ENCODE measurements around the gene GFRA1.

Gene GFRA1

DNA sequence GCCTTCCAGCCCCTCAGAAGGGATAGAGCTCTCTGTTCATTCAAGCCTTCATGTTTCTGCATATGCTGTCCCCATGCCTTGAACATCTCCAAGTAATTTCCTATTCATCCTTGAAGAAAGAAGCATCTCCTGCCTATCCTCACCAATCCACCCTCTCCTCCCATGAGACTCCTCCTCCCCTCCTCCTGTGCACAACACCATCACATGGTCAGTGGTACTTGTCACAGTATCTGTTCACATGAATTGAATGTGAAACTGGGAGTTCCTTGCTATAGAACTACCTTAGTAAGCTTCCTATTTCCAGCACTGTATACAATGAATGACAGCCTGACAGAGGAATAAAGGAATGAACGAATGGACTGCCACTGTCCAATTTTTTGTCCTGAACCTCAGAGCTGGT, 115.5 kb downstream of the GFRA1 start:
- DNase-seq: no peak

DNA sequence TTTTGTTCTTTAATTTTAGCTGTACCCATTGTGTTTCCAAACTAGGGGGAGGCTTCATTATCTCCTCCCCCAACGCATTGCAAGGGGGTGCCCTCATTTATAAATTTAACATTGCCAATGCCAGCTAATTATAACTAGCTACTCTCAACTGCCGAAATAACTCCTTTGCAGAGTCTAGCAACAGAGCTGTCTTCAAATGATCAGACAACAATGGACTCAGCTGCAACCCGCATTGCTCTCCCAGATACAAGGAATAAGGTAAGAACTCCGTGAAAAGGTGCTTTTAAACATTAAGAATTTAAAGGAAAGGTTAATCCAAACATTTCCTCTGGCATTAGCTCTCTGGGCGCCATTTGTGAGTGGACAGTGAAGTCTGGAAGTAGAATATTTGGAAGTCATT, 116.2 kb downstream of the GFRA1 start:
- no peak for DNase-seq

- DNase-seq: no peak
These were observed 117.8 kb downstream of the GFRA1 start for GRCh38 chr10:116155191-116155590.

- no peak for DNase-seq
These were observed 118.4 kb downstream of the GFRA1 start for GRCh38 chr10:116154651-116155050.

- DNase-seq: no peak
These were observed 121.9 kb downstream of the GFRA1 start for GRCh38 chr10:116151076-116151475.

- no peak for DNase-seq
These were observed 122.4 kb downstream of the GFRA1 start for GRCh38 chr10:116150606-116151005.

DNA sequence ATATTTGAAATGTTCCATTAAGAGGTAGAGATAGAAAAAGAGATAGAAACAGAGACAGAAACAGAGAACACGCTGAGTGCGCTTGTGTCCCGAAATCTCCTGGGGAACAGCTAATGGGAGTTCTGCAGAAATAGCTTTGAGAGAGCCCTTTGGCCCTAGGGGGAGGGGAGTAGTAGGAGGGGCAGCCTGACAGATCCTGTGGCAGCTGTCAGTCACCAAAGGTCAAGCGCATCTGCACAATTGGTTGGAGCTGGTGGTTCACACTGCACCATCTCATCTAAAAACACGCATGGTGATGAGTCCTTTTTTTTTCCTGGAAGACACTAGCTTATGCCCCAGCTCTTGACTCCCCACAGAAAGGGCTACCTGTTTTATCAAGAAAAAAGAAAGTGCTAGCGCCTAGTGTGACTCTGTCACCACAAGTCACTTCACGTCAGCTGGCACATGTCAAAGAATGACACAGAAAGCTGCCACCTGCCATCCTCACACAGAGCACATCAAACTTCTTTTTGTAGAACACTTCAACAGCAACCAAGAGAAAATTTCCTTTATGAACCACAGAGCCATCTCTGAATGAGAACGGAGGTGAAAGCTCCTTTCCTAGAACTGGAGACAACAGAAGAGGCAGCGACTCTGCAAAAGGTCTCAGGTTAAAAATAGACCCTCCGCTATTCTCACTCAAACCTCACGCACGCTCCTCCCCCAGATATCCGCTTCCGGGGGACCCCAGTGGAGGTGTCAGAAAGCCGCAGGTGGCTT, 125.7 kb downstream of the GFRA1 start:
- no peak for DNase-seq

DNA sequence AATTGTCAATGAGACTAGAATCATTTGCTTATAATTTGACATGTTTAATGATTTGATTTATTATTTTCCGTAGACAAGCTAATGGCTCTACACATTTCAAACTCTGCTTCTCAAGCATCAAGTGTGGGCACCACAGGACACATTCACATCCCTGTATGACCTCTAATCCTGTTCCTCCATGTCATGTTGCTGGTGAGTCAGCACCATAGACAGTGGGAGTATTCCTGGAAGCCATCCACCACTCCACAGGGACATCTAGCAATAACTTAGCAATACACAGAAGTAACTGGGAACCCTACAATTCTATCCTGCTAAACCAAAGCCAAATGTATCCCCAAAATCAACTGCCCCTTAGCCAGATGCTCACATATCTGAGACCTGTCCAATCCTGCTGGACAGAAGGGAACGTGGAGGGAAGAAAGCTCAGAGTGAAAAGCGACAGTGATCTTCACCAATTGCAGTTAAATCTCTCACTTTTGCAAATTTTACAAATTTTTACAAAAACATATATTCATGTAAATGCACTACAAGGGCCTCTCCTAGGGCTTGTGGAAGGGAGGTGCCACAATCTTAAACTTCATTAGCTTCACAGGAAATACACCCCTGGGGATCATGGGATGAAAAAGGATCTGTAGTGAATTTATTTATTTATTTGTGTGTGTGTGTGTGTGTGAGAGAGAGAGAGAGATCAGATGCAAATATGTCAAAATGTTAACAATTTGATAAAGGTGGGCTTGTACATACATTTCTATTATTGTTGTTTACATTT, 126.5 kb downstream of the GFRA1 start:
- no peak for DNase-seq

- DNase-seq: no peak
These were observed 129.3 kb downstream of the GFRA1 start for GRCh38 chr10:116143673-116144222.

- no peak for DNase-seq
These were observed 131.2 kb downstream of the GFRA1 start for GRCh38 chr10:116141855-116142254.

DNA sequence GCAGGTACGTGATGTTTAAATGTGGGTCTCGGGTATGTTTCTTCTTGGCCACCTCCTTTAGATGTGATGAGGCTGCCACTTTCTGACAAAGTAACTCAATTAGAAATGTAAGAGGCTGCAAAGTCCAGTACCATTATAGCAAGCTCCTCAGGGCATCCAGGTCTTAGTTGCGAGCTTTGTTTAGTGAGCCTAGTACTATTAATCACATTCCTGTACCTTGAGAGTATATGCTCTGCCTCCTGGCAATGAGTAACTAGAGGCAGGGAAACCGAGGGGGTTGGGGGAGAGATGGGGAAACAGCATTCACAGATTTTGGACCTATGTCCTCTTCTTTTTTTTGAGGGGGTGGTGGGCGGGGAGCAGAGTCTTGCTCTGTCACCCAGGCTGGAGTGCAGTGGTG, 131.8 kb downstream of the GFRA1 start:
- no peak for DNase-seq

DNA sequence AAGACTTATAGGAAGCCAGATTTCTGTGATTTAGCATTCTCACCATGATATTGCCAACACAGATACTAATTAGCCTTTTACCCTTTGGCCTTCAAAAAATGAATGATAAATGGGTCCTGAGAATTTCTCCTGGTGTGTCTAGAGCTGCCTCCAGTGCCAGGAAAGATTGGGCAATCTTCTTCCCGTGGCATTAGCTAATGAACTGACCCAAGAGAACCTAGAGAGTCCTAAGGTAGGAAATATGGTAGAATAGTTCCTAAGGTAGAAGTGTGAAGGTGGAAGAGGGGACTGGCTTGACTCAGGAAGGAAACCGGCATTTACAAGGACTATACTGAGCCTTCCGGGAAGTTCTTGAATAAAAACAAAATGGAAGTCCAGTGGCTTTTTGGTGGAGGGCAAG, 133.1 kb downstream of the GFRA1 start:
- DNase-seq: no peak

DNA sequence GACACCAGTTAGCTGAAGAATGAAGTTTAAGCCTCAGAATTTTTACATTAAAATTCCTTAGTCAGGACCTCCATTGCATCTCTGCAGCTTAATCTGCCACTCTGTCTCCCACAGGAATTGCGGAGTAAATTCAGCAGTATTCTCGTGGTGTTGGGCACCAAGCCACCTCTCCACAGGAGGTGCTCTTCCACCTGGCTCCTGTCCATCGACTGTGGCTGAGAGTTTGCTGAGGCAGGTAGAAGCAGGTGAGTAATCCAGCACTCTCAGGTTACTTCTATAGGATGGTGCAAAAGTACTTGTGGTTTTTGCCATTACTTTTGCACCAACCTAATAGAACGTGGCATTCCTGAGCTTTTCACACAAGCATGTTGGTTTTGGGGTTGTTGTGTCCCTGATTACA, 134.1 kb downstream of the GFRA1 start:
- no peak for DNase-seq

DNA sequence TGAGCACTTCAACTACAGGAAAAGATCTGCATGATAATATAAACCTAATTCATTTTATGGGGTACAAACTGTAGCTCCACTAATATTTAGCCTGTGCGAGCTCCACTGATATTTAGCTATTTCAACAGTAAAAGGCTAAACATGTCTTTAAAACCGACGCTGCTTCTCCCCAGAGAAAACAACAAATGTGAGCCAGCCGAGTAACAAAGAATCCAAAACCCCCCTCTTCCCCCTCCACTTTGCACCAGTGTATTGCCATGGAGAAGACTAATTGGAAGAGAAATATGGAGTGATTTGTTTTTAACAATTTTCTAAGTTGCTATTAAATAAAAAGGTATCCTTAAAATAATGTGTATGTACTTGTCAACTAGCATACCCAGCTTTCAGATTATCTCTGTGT, 136.7 kb downstream of the GFRA1 start:
- no peak for DNase-seq

- no peak for DNase-seq
These were observed 138.7 kb downstream of the GFRA1 start for GRCh38 chr10:116134322-116134721.

- DNase-seq: no peak
These were observed 139.4 kb downstream of the GFRA1 start for GRCh38 chr10:116133634-116134033.

GRCh38 chr10:116132780-116133399, 140.1 kb downstream of the GFRA1 start:
- no peak for DNase-seq

GRCh38 chr10:116130006-116130405, 143.0 kb downstream of the GFRA1 start:
- no peak for DNase-seq

DNA sequence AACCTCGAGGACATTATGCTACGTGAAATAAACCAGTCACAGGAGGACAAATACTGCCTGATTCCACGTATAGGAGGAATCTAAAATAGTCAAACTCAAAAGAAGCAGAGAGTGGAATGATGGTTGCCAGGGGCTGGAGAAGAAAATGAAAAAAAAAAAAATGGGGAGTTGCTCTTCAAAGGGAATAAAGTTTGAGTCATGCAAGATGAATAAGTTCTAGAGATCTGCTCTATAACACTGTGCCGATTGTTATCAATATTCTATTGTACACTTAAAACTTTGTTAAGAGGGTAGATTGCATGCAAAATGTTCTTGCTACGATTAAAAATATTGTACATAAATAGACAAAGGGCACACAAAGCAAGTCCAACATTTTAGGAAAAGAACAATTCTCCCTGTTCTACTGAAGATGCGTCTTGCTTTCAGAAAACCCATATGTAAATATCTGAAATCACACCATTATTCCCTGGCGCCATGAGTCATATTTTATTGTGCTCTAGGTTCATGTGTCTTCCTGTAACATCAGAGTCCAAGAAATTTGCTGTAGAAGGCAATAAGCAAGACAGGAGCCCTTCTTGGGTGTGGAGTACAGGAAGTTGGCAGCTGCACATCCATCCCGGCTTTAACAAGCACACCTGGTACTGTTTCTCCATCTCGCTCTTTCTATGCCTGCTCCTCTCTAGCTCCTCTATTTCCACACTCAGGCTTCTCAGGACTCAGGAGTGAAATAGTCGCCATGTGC, 145.9 kb downstream of the GFRA1 start:
- no peak for DNase-seq

- DNase-seq: no peak
These were observed 146.8 kb downstream of the GFRA1 start for GRCh38 chr10:116126239-116126638.

DNA sequence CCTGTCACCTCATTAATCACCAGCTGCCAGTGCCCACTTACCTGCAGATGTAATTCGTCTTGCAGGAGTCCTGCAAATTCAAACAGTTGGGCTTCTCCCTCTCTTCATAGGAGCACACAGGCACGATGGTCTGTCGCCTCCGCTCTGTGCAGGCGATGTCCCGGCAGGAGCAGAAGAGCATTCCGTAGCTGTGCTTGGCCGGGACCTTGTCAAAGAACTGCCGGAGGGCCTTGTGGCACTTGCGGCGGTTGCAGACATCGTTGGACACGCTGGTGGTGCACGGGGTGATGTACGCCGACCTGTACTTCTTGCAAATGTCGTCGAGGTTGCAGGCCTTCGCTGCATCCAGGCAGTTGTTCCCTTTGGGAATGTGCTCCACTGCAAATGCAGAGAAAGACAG, 147.8 kb downstream of the GFRA1 start:
- DNase-seq: no peak

DNA sequence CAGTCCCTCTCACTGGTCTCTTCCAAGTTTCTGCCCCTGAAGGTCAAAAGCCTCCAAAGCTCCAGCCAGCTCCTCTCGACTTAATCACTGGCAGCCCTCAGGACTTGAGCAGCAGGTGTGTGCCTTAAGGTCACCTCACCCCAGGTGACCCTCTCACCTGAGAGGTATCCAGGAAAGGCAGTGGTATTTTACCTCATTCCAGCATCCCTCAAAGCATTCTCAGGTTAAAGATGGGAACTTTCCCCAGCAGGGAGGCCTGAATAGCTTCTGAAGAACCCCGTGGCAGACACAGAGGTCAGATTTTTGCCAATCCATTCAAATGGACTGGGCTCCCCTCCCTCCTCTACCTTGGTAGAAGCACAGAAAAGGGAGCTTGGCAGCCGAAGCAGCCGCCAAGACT, 148.2 kb downstream of the GFRA1 start:
- no peak for DNase-seq

GRCh38 chr10:116122664-116123063, 150.3 kb downstream of the GFRA1 start:
- no peak for DNase-seq
